HUES64 (cell line): ENCODE results near the gene GM2A.

Source experiments
- H3K27ac ChIP-seq: 2 replicates; pipeline ENCODE4 v1.7.0; 2013; ENCODE audit warnings: low read depth, low read length, inconsistent platforms
- H3K27me3 ChIP-seq: 2 replicates; pipeline ENCODE4 v1.6.1; 2013; ENCODE audit warnings: mild to moderate bottlenecking, low read length; ENCODE audit not compliant: insufficient read depth
- H3K36me3 ChIP-seq: 2 replicates; pipeline ENCODE4 v1.6.1; 2013; ENCODE audit warnings: mild to moderate bottlenecking, low read length; ENCODE audit not compliant: insufficient read depth
- H3K4me1 ChIP-seq: 2 replicates; pipeline ENCODE4 v1.6.1; 2013; ENCODE audit warnings: mild to moderate bottlenecking, low read length, moderate library complexity; ENCODE audit not compliant: insufficient read depth
- H3K4me3 ChIP-seq: 2 replicates; pipeline ENCODE4 v1.5.1; 2013; ENCODE audit warnings: mild to moderate bottlenecking, low read length, moderate library complexity
- H3K9ac ChIP-seq: 2 replicates; pipeline ENCODE4 v1.6.1; 2013; ENCODE audit warnings: mild to moderate bottlenecking, low read depth, low read length
- H3K9me3 ChIP-seq: 2 replicates; pipeline ENCODE4 v1.6.1; 2013; ENCODE audit warnings: low read depth, low read length; ENCODE audit not compliant: insufficient read depth
- WGBS: fragments of 150-250, 120-280 bp; methylation state at CpG from one replicate; pipeline ENCODE4 v1.1.7; 2013; ENCODE audit warnings: missing lambda C conversion rate; 5-methylcytosine and 5-hydroxymethylcytosine counted together

The GM2A gene

GRCh38 chr5:151219138-151219537 lies 33.8 kb upstream of the GM2A start:
- Histone ChIP-seq H3K36me3 (no peaks in the 10 kb centered on the region), H3K9me3 (no peaks in the 10 kb centered on the region), H3K27ac (no peak overlapping the region), H3K4me3 (no peak overlapping the region), H3K4me1 (peaks cover 5% of the 10 kb centered on the region; the same call in 1 of the 2 replicates), H3K27me3 (peaks cover 19% of the 10 kb centered on the region), H3K9ac (no peak overlapping the region)
- 92% methylated on average over 9 of the region's 9 CpGs for WGBS

GRCh38 chr5:151219789-151220188 lies 33.2 kb upstream of the GM2A start:
- peaks cover 5% of the 10 kb centered on the region; the same call in 1 of the 2 replicates for H3K4me1 ChIP-seq
- H3K27ac ChIP-seq = no peak overlapping the region
- H3K36me3 ChIP-seq = no peaks in the 10 kb centered on the region
- 85% methylated on average over 7 of the region's 7 CpGs for WGBS
- H3K9me3 ChIP-seq = no peaks in the 10 kb centered on the region
- H3K4me3 ChIP-seq = no peak overlapping the region
- no peak overlapping the region for H3K9ac ChIP-seq
- peaks cover 19% of the 10 kb centered on the region for H3K27me3 ChIP-seq

GRCh38 chr5:151221574-151221973 lies 31.4 kb upstream of the GM2A start:
- 95% methylated on average over 3 of the region's 3 CpGs for WGBS
- H3K27ac ChIP-seq = no peak overlapping the region
- no peak overlapping the region for H3K4me3 ChIP-seq

GRCh38 chr5:151222054-151222789 lies 30.8 kb upstream of the GM2A start:
- no peaks in the 10 kb centered on the region for H3K9me3 ChIP-seq
- no peak overlapping the region for H3K4me3 ChIP-seq
- H3K27me3 ChIP-seq = peaks cover 19% of the 10 kb centered on the region
- H3K27ac ChIP-seq = no peak overlapping the region
- peaks cover 14% of the 10 kb centered on the region for H3K4me1 ChIP-seq
- 91% methylated on average over 6 of the region's 6 CpGs for WGBS
- H3K36me3 ChIP-seq = no peaks in the 10 kb centered on the region
- no peak overlapping the region for H3K9ac ChIP-seq

More at GRCh38 chr5:151221574-151221973, 31.4 kb upstream of the GM2A start:
- Histone ChIP-seq H3K4me1 (peaks cover 14% of the 10 kb centered on the region), H3K9me3 (no peaks in the 10 kb centered on the region), H3K27me3 (peaks cover 19% of the 10 kb centered on the region), H3K9ac (no peak overlapping the region), H3K36me3 (no peaks in the 10 kb centered on the region)

- H3K27ac ChIP-seq = no peak overlapping the region
- H3K9ac ChIP-seq = no peak overlapping the region
These were observed 30.1 kb upstream of the GM2A start for GRCh38 chr5:151222790-151223446.

GRCh38 chr5:151223447-151224264 lies 29.3 kb upstream of the GM2A start, which contains the start of gene CCDC69:
TSS of gene CCDC69 (minus strand) at chr5:151224092. CDS start at chr5:151223970, 122 bp downstream.
- Histone ChIP-seq H3K4me3 (peak within 1 kb of the TSS; percentile 77), H3K4me1 (peaks cover 14% of the 10 kb centered on the region), H3K9ac (peak within 1 kb of the TSS; percentile 61), H3K27me3 (peaks cover 19% of the 10 kb centered on the region), H3K9me3 (no peaks in the 10 kb centered on the region), H3K27ac (no peak within 1 kb of the TSS), H3K36me3 (no peaks in the 10 kb centered on the region)
- 2% methylated on average over 58 of the region's 58 CpGs for WGBS

More at GRCh38 chr5:151222790-151223446, 30.1 kb upstream of the GM2A start:
- Histone ChIP-seq H3K4me3 (peak overlapping the region; percentile 77), H3K27me3 (peaks cover 19% of the 10 kb centered on the region), H3K4me1 (peaks cover 14% of the 10 kb centered on the region), H3K36me3 (no peaks in the 10 kb centered on the region), H3K9me3 (no peaks in the 10 kb centered on the region)
- 31% methylated on average over 4 of the region's 4 CpGs for WGBS

- peak overlapping the region; percentile 77 for H3K4me3 ChIP-seq
- H3K9me3 ChIP-seq = no peaks in the 10 kb centered on the region
- peaks cover 19% of the 10 kb centered on the region for H3K27me3 ChIP-seq
- H3K4me1 ChIP-seq = peaks cover 14% of the 10 kb centered on the region
- WGBS = 93% methylated on average over 6 of the region's 6 CpGs
- H3K9ac ChIP-seq = no peak overlapping the region
- H3K27ac ChIP-seq = no peak overlapping the region
- H3K36me3 ChIP-seq = no peaks in the 10 kb centered on the region
These were observed 28.6 kb upstream of the GM2A start for GRCh38 chr5:151224372-151224771.

GRCh38 chr5:151225071-151225470 lies 27.9 kb upstream of the GM2A start:
- no peak overlapping the region for H3K4me3 ChIP-seq
- H3K36me3 ChIP-seq = no peaks in the 10 kb centered on the region
- no peak overlapping the region for H3K9ac ChIP-seq
- H3K27me3 ChIP-seq = peaks cover 19% of the 10 kb centered on the region
- peaks cover 14% of the 10 kb centered on the region for H3K4me1 ChIP-seq
- no peak overlapping the region for H3K27ac ChIP-seq
- 89% methylated on average over 4 of the region's 4 CpGs for WGBS
- no peaks in the 10 kb centered on the region for H3K9me3 ChIP-seq

GRCh38 chr5:151225475-151225874 lies 27.5 kb upstream of the GM2A start:
- H3K27ac ChIP-seq = no peak overlapping the region
- no peak overlapping the region for H3K4me3 ChIP-seq
- WGBS = 28% methylated on average over 4 of the region's 5 CpGs

GRCh38 chr5:151227918-151228447 lies 25.0 kb upstream of the GM2A start:
- Histone ChIP-seq H3K9ac (no peak overlapping the region), H3K4me1 (peaks cover 11% of the 10 kb centered on the region), H3K27ac (no peak overlapping the region), H3K27me3 (peaks cover 6% of the 10 kb centered on the region), H3K4me3 (no peak overlapping the region), H3K9me3 (no peaks in the 10 kb centered on the region), H3K36me3 (no peaks in the 10 kb centered on the region)
- WGBS = 59% methylated on average over 6 of the region's 6 CpGs

More at GRCh38 chr5:151225475-151225874, 27.5 kb upstream of the GM2A start:
- H3K27me3 ChIP-seq = peaks cover 19% of the 10 kb centered on the region
- H3K9me3 ChIP-seq = no peaks in the 10 kb centered on the region
- H3K9ac ChIP-seq = no peak overlapping the region
- H3K36me3 ChIP-seq = no peaks in the 10 kb centered on the region
- peaks cover 14% of the 10 kb centered on the region for H3K4me1 ChIP-seq
